A673 (cell line): ENCODE results near the gene LHX1. TPM values are rescaled to one million over a fixed set of nuclear protein-coding genes. Genes with fewer than 3 reads are reported as not detected.

Experiments
- BruUV-seq: library from RNA; stranded (reverse); fragments of 400-500 nt; replicated peaks from 2 replicates; lab custom pipeline; 2021; lab: Mats Ljungman, UMichigan
- CTCF ChIA-PET: fragments of 300-600 bp; sonication (Branson Sonifier 250); formaldehyde crosslinking; loops from one replicate; lab custom pipeline; 2022; ENCODE audit warnings: antibody characterized with exemption; lab: Charles Lee
- POLR2A ChIA-PET: fragments of 300-600 bp; sonication (Branson Sonifier 250); formaldehyde crosslinking; loops from one replicate; lab custom pipeline; 2022; ENCODE audit warnings: antibody characterized with exemption; ENCODE audit not compliant: low non-redundant PET; lab: Charles Lee
- DNase-seq: peaks from one replicate; pipeline ENCODE4 v3.0.0-alpha.2; 2015; ENCODE audit warnings: low spot score
- H3K27ac ChIP-seq: fragments of 200-600 bp; sonication (generic); 2 replicates; pipeline ENCODE4 v1.5.1; 2016; ENCODE audit warnings: mixed run types, low read depth, mild to moderate bottlenecking, mixed read lengths, antibody characterized with exemption, low read length; ENCODE audit not compliant: poor library complexity, severe bottlenecking
- H3K27me3 ChIP-seq: fragments of 200-600 bp; sonication (generic); replicated peaks from 2 replicates; pipeline ENCODE4 v1.6.1; 2017; ENCODE audit warnings: mixed run types, low read depth, mild to moderate bottlenecking, mixed read lengths, antibody characterized with exemption, low read length; ENCODE audit not compliant: insufficient read depth, poor library complexity
- H3K36me3 ChIP-seq: fragments of 200-600 bp; sonication (generic); 2 replicates; pipeline ENCODE4 v1.6.1; 2016; ENCODE audit warnings: mixed run types, mild to moderate bottlenecking, mixed read lengths, antibody characterized with exemption, low read length; ENCODE audit not compliant: insufficient read depth, poor library complexity, severe bottlenecking
- H3K4me1 ChIP-seq: fragments of 200-600 bp; sonication (generic); 2 replicates; pipeline ENCODE4 v1.6.1; 2017; ENCODE audit warnings: mixed run types, mild to moderate bottlenecking, mixed read lengths, antibody characterized with exemption, low read length; ENCODE audit not compliant: insufficient read depth, poor library complexity, severe bottlenecking
- H3K4me3 ChIP-seq: fragments of 200-600 bp; sonication (generic); 2 replicates; pipeline ENCODE4 v1.5.1; 2016; ENCODE audit warnings: low read depth, mixed run types, mild to moderate bottlenecking, mixed read lengths, low read length; ENCODE audit not compliant: poor library complexity, severe bottlenecking
- H3K9me3 ChIP-seq: fragments of 200-600 bp; sonication (generic); 2 replicates; pipeline ENCODE4 v1.6.1; 2016; ENCODE audit warnings: mixed run types, low read depth, mild to moderate bottlenecking, mixed read lengths, antibody characterized with exemption, low read length; ENCODE audit not compliant: poor library complexity, severe bottlenecking
- EZH2 ChIP-seq: fragments of 200-600 bp; sonication (generic); IDR thresholded peaks from 2 replicates; pipeline ENCODE4 v1.6.1; 2017; ENCODE audit warnings: borderline replicate concordance, low read depth, mild to moderate bottlenecking, mixed read lengths, antibody characterized with exemption, low read length; ENCODE audit not compliant: poor library complexity, severe bottlenecking
- intact Hi-C: fragments of 100-400 bp; cut with micrococcal nuclease; formaldehyde crosslinking; loops from one replicate; pipeline ENCODE4 v1.10.0; 2022; ENCODE audit not compliant: unreplicated experiment
- total RNA-seq: library from RNA; stranded (reverse); gene quantifications from 2 replicates; pipeline ENCODE4 v1.2.3, GENCODE V29; 2021
- TF ChIP-seq, protein P1 (sequence below): fragments of 300-800, 200-600 bp; sonication (generic); conservative IDR thresholded peaks from 2 replicates; pipeline ENCODE4 v1.5.1; 2017; ENCODE audit warnings: low read depth, mild to moderate bottlenecking, antibody characterized with exemption, low read length, moderate library complexity, mixed read lengths

LHX1 gene
- total RNA-seq, 1 experiment from 2014 or later, result not detected

DNA sequence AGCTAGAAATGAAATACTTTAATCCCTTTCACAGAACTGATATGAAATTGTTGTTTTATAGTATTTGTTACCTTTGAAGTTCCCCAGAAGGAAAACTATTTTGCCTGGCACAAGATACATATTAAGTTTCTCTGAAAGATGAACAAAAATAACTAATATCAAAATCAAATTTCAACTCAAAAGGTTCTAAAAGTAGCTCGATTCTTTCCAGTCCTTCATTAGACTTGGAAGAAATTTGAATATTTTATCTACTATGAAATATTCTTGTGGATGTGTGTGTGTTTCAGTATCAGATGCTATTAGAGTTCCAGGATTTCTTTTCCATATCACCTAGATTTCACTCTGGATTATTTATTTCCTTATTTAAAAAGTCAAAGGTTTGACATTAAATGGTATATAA lies 7.9 kb downstream of the LHX1 start:
- Histone ChIP-seq H3K9me3 (no peaks in the 10 kb centered on the region), H3K4me1 (no peaks in the 10 kb centered on the region), H3K4me3 (no peak overlapping the region), H3K27ac (no peak overlapping the region), H3K27me3 (peaks cover 81% of the 10 kb centered on the region), H3K36me3 (no peaks in the 10 kb centered on the region)
- intact Hi-C loops, result no loop called here
- BruUV-seq, result no TSS peak
- ChIA-PET CTCF (no interaction called here), POLR2A (no interaction called here)
- no peak for DNase-seq
- TF ChIP-seq, protein P1, sequence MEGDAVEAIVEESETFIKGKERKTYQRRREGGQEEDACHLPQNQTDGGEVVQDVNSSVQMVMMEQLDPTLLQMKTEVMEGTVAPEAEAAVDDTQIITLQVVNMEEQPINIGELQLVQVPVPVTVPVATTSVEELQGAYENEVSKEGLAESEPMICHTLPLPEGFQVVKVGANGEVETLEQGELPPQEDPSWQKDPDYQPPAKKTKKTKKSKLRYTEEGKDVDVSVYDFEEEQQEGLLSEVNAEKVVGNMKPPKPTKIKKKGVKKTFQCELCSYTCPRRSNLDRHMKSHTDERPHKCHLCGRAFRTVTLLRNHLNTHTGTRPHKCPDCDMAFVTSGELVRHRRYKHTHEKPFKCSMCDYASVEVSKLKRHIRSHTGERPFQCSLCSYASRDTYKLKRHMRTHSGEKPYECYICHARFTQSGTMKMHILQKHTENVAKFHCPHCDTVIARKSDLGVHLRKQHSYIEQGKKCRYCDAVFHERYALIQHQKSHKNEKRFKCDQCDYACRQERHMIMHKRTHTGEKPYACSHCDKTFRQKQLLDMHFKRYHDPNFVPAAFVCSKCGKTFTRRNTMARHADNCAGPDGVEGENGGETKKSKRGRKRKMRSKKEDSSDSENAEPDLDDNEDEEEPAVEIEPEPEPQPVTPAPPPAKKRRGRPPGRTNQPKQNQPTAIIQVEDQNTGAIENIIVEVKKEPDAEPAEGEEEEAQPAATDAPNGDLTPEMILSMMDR, result no peak
- no peak for TF ChIP-seq EZH2

DNA sequence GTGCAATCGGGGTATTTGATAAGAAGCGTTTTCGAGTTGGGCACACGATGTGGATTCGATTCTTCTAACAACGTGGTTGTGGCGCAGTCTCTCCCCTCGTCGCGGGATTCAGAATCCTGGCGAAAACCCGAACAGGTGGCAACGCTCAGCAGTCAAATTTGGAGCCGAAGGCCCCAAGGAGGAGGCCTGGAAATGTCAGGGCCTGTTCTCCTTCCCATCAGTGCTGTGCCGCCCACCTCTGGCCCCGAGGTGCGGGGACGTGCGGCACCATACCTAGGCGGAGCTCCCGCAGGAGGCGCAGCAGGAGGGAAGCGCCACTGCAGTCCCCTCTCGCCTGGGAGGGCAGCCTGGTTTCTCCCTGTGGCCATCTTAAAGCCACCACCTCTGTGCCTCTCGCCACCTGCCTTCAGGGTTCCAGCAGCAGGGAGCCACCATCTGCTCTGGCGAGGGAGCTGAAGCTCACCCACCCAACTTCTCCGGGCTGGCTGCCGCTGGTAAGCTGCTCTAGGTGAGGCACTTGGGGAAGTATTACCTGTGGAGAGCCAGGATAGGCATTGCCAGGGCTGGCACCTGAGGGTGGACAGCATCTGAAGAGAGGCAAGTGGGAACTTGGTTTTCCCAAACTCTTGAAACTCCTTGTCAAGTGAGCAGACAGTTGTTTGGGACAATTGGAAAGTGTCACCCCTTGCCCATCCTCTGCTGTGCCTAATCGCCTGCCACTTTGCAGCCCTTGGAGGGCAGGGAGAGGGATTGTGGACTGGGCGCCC lies 8.9 kb downstream of the LHX1 start:
- POLR2A ChIA-PET, result no interaction called here
- no TSS peak for BruUV-seq
- CTCF ChIA-PET, result no interaction called here
- Histone ChIP-seq H3K27me3 (peaks cover 71% of the 10 kb centered on the region), H3K27ac (no peak overlapping the region), H3K36me3 (peaks cover 3% of the 10 kb centered on the region), H3K9me3 (no peaks in the 10 kb centered on the region), H3K4me1 (no peaks in the 10 kb centered on the region), H3K4me3 (no peak overlapping the region)
- intact Hi-C loops, result no loop called here
- no peak for DNase-seq
- TF ChIP-seq, protein P1, result no peak
- TF ChIP-seq EZH2, result no peak

DNA sequence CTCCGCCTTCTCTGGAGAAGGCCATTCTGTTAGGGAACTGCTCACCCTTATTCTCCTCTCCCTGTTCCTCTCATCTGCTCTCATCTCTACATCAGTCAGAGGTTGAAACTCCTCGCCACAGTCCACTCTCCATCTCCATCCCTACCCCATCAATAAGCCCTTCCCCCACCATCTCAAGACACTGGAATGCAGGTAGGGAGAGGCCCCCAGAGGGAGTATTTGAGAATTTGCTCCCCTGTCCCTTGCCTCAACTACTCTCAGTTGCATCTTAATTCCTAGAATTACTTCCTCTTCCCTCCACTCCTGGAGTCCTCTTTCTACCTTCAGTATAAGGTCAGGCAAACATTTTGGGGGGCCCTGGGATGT lies 9.4 kb downstream of the LHX1 start:
- CTCF ChIA-PET, result no interaction called here
- Histone ChIP-seq H3K4me3 (no peak overlapping the region), H3K27me3 (peaks cover 65% of the 10 kb centered on the region), H3K36me3 (peaks cover 9% of the 10 kb centered on the region), H3K27ac (no peak overlapping the region), H3K4me1 (no peaks in the 10 kb centered on the region), H3K9me3 (no peaks in the 10 kb centered on the region)
- no TSS peak for BruUV-seq
- TF ChIP-seq, protein P1, result no peak
- no peak for TF ChIP-seq EZH2
- no peak for DNase-seq
- POLR2A ChIA-PET, result no interaction called here
- intact Hi-C loops, result no loop called here
